Measurements from ENCODE around the gene ADAT3. TPM values are rescaled to one million over a fixed set of nuclear protein-coding genes. Genes with fewer than 3 reads are reported as not detected.

The ADAT3 gene
- total RNA-seq, 1 donor from 2014 or later = 5.7 TPM

DNA sequence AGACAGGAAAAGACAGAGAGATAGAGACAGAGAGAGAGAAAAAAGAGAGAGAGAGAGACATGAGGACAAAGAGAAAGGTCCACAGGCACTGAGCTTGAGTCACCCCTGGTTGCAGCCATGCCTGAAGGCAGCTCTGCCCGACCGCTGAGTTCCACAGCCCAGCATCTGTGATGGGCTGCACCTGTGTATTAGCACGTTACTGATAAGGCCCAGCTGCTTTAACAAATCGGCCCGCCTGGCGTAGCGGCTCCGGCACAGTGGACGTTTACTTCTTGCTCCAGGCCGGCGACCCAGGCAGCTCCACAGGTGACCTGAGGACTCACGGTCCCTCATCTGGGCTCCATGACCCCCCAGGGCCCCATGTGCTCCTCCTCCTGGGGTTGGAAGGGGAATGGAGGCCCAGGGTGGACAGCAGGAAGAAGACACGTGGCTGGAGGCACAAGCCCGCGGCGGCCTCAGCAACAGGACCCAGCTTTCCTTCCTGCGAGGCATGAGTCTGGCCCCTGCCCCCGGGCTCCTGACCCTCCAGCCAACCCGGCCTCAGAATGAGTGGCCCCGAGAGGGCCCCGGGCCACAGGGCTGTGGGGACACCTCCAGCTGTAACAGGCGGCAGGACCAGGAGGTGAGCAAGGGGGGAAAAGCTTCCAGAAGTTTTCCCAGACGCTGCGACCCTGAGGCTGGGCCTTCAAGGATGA, 31.9 kb downstream of the ADAT3 start:
- H3K36me3 Mint-ChIP-seq (ENCODE audit: low read depth, unreplicated experiment) = peaks cover 6% of the 10 kb centered on the region
- Histone ChIP-seq H3K36me3 (ENCODE audit: insufficient read depth, low read length) (no peaks in the 10 kb centered on the region), H3K4me1 (ENCODE audit: insufficient read depth, low read length) (peaks cover 11% of the 10 kb centered on the region), H3K27ac (ENCODE audit: low read depth, low read length) (no peak overlapping the region), H3K4me3 (ENCODE audit: insufficient read depth, low read depth, low read length) (no peak overlapping the region), H3K9me3 (ENCODE audit: insufficient read depth, low read depth, low read length) (peaks cover 6% of the 10 kb centered on the region), H3K4me2 (ENCODE audit: low read length) (no peak overlapping the region), H4K20me1 (ENCODE audit: insufficient read depth, low read length) (peaks cover 3% of the 10 kb centered on the region), H2AFZ (ENCODE audit: low read depth, low read length) (no peak overlapping the region), H3K79me2 (ENCODE audit: insufficient read depth, low read length) (peaks cover 7% of the 10 kb centered on the region), H3K27me3 (ENCODE audit: insufficient read depth, low read length) (no peaks in the 10 kb centered on the region), H3K9ac (ENCODE audit: low read length) (no peak overlapping the region)
- no peak for DNase-seq (ENCODE audit: low read depth)
- FAIRE-seq = no peak
- no peak overlapping the region for H3K4me3 Mint-ChIP-seq (ENCODE audit: unreplicated experiment)
- no peak overlapping the region for H3K27ac Mint-ChIP-seq (ENCODE audit: unreplicated experiment)
- H3K4me1 Mint-ChIP-seq (ENCODE audit: low read depth, unreplicated experiment) = peaks cover 6% of the 10 kb centered on the region
- H3K27me3 Mint-ChIP-seq (ENCODE audit: low read depth, unreplicated experiment) = peaks cover 3% of the 10 kb centered on the region
- TF ChIP-seq, protein P1, sequence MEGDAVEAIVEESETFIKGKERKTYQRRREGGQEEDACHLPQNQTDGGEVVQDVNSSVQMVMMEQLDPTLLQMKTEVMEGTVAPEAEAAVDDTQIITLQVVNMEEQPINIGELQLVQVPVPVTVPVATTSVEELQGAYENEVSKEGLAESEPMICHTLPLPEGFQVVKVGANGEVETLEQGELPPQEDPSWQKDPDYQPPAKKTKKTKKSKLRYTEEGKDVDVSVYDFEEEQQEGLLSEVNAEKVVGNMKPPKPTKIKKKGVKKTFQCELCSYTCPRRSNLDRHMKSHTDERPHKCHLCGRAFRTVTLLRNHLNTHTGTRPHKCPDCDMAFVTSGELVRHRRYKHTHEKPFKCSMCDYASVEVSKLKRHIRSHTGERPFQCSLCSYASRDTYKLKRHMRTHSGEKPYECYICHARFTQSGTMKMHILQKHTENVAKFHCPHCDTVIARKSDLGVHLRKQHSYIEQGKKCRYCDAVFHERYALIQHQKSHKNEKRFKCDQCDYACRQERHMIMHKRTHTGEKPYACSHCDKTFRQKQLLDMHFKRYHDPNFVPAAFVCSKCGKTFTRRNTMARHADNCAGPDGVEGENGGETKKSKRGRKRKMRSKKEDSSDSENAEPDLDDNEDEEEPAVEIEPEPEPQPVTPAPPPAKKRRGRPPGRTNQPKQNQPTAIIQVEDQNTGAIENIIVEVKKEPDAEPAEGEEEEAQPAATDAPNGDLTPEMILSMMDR (IDR thresholded peaks at IDR 0.05; ENCODE audit: insufficient read depth, low read depth, low read length) = no peak
- no peak for TF ChIP-seq EZH2 (IDR thresholded peaks at IDR 0.05; ENCODE audit: insufficient read depth, low read length)
- H3K9me3 Mint-ChIP-seq (ENCODE audit: unreplicated experiment) = peaks cover 5% of the 10 kb centered on the region

DNA sequence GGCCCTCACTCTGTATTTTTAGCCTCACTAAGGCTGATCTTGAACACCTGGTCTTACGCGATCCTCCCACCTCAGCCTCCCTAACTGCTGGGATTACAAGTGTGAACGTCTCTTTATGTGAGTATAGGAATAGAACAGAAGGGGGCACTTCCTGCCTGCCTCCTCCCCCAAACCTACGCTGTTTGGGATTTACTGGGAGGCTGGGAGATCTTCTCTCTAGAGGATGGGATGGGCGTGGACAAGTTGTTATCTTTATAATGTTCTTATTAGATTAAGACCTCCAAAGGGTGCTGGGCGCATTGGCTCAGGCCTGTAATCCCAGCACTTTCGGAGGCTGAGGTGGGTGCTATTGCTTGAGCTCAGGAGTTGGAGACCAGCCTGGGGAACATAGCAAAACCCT, 32.9 kb downstream of the ADAT3 start:
- Mint-ChIP-seq H3K36me3 (ENCODE audit: low read depth, unreplicated experiment) (peaks cover 4% of the 10 kb centered on the region), H3K4me1 (ENCODE audit: low read depth, unreplicated experiment) (peaks cover 7% of the 10 kb centered on the region), H3K9me3 (ENCODE audit: unreplicated experiment) (peaks cover 5% of the 10 kb centered on the region), H3K27ac (ENCODE audit: unreplicated experiment) (peak overlapping the region; percentile 66), H3K4me3 (ENCODE audit: unreplicated experiment) (no peak overlapping the region), H3K27me3 (ENCODE audit: low read depth, unreplicated experiment) (no peaks in the 10 kb centered on the region)
- no peaks in the 10 kb centered on the region for H3K27me3 ChIP-seq (ENCODE audit: insufficient read depth, low read length)
- H3K4me1 ChIP-seq (ENCODE audit: insufficient read depth, low read length) = peaks cover 16% of the 10 kb centered on the region
- DNase-seq (ENCODE audit: low read depth) = no peak
- H3K9ac ChIP-seq (ENCODE audit: low read length) = no peak overlapping the region
- peaks cover 17% of the 10 kb centered on the region for H3K79me2 ChIP-seq (ENCODE audit: insufficient read depth, low read length)
- H2AFZ ChIP-seq (ENCODE audit: low read depth, low read length) = no peak overlapping the region
- H3K4me2 ChIP-seq (ENCODE audit: low read length) = no peak overlapping the region
- FAIRE-seq = no peak
- H4K20me1 ChIP-seq (ENCODE audit: insufficient read depth, low read length) = peaks cover 13% of the 10 kb centered on the region
- no peaks in the 10 kb centered on the region for H3K36me3 ChIP-seq (ENCODE audit: insufficient read depth, low read length)
- H3K4me3 ChIP-seq (ENCODE audit: insufficient read depth, low read depth, low read length) = no peak overlapping the region
- TF ChIP-seq, protein P1 (IDR thresholded peaks at IDR 0.05; ENCODE audit: insufficient read depth, low read depth, low read length) = no peak
- no peak for TF ChIP-seq EZH2 (IDR thresholded peaks at IDR 0.05; ENCODE audit: insufficient read depth, low read length)
- H3K9me3 ChIP-seq (ENCODE audit: insufficient read depth, low read depth, low read length) = peaks cover 6% of the 10 kb centered on the region
- no peak overlapping the region for H3K27ac ChIP-seq (ENCODE audit: low read depth, low read length)
